SU-DHL-6 (cell line): Measurements from ENCODE around the gene LDAF1.
"Not testable (repeated sequence)": the region's sequence is repeated elsewhere in the genome, so short reads cannot be mapped to it uniquely, and the experiment has no call there.

ENCODE experiments used
- H2AFZ ChIP-seq: fragments of 200-600 bp; sonication (generic); 2 replicates; pipeline ENCODE4 v1.6.1; 2014; ENCODE audit warnings: low read depth, mild to moderate bottlenecking, moderate library complexity, mixed read lengths, antibody characterized with exemption, low read length; ENCODE audit not compliant: severe bottlenecking
- H3F3A ChIP-seq: fragments of 200-600 bp; shearing (Covaris generic); 2 replicates; pipeline ENCODE4 v1.6.0; 2016; ENCODE audit warnings: antibody characterized with exemption, mild to moderate bottlenecking; ENCODE audit not compliant: insufficient read depth
- H3K27ac ChIP-seq: fragments of 200-600 bp; sonication (generic); 2 replicates; pipeline ENCODE4 v1.5.1; 2016; ENCODE audit warnings: low read depth, mild to moderate bottlenecking, low read length, moderate library complexity, mixed read lengths
- H3K27me3 ChIP-seq: fragments of 200-600 bp; sonication (generic), shearing (Covaris generic); 2 replicates; pipeline ENCODE4 v1.6.0; 2014; ENCODE audit warnings: mild to moderate bottlenecking, low read length
- H3K36me3 ChIP-seq: fragments of 200-600 bp; sonication (generic); 2 replicates; pipeline ENCODE4 v1.6.1; 2014; ENCODE audit warnings: mild to moderate bottlenecking, low read length, mixed read lengths
- H3K4me2 ChIP-seq: fragments of 300-600, 200-600 bp; shearing (Covaris generic), sonication (generic); 2 replicates; pipeline ENCODE4 v1.6.0; 2014; ENCODE audit warnings: low read length, low read depth, mild to moderate bottlenecking; ENCODE audit not compliant: poor library complexity, severe bottlenecking
- H3K4me3 ChIP-seq: fragments of 200-600 bp; sonication (generic); 2 replicates; pipeline ENCODE4 v1.5.1; 2014; ENCODE audit warnings: antibody characterized with exemption, low read length, mild to moderate bottlenecking, mixed read lengths; ENCODE audit not compliant: insufficient read depth, poor library complexity, severe bottlenecking
- H3K79me2 ChIP-seq: fragments of 200-600 bp; sonication (generic); 2 replicates; pipeline ENCODE4 v1.6.1; 2014; ENCODE audit warnings: mild to moderate bottlenecking, low read length, moderate library complexity; ENCODE audit not compliant: insufficient read depth
- H3K9ac ChIP-seq: fragments of 200-600 bp; sonication (generic); 2 replicates; pipeline ENCODE4 v1.7.0; 2014; ENCODE audit warnings: mild to moderate bottlenecking, low read length
- H3K9me2 ChIP-seq: fragments of 200-600 bp; sonication (generic); replicated peaks from 2 replicates; pipeline ENCODE4 v1.6.1; 2014; ENCODE audit warnings: low read length; ENCODE audit not compliant: insufficient read depth
- H3K9me3 ChIP-seq: fragments of 200-600 bp; sonication (generic); 2 replicates; pipeline ENCODE4 v1.6.1; 2014; ENCODE audit warnings: low read length, mixed read lengths; ENCODE audit not compliant: insufficient read depth
- H4K20me1 ChIP-seq: fragments of 200-600 bp; sonication (generic); 2 replicates; pipeline ENCODE4 v1.6.1; 2014; ENCODE audit warnings: low read depth, mild to moderate bottlenecking, antibody characterized with exemption, low read length, moderate library complexity, mixed read lengths
- EZH2phosphoT487 ChIP-seq: fragments of 200-600 bp; sonication (generic), shearing (Covaris generic); conservative IDR thresholded peaks from 2 replicates; pipeline ENCODE4 v1.6.1; 2018; ENCODE audit warnings: mild to moderate bottlenecking, antibody characterized with exemption, low read length, moderate library complexity, mixed read lengths
- TF ChIP-seq, protein P1 (sequence below): fragments of 200-600 bp; sonication (generic); IDR thresholded peaks from one replicate; pipeline ENCODE4 v1.5.1; 2017; ENCODE audit warnings: antibody characterized with exemption, mild to moderate bottlenecking, low read length, moderate library complexity; ENCODE audit not compliant: insufficient read depth, poor library complexity, severe bottlenecking

LDAF1 gene

DNA sequence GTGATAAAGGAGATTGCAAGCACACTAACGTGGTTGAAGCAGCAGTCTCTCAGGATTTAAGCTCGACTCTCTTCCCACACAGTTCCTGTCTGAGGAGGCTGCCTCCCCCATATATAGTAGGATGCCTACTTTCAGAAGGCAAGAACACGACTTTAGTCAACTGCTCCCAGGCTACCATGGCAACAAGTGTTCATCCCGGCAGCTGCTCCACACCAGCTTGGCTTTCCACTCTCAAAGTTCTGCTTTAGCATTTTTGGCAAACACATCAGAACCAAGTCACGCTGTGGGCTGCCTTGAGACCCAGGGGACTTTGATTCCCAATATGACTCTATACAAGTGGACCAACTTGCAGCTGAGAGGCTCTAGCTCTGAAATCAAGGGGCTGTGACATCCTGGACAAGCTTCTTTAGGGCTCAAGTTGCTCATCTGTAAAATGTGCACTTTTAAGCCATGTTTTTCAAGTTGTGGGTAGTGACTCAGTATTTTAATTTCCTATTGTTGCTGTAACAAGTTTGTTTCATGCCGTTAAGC lies 36.4 kb downstream of the LDAF1 start:
- no peaks in the 10 kb centered on the region for H3K79me2 ChIP-seq
- no peaks in the 10 kb centered on the region for H3K9me2 ChIP-seq
- H3K9ac ChIP-seq = no peak overlapping the region
- H3K27ac ChIP-seq = no peak overlapping the region
- H3K4me3 ChIP-seq = no peak overlapping the region
- no peaks in the 10 kb centered on the region for H3K36me3 ChIP-seq
- no peak for TF ChIP-seq EZH2phosphoT487
- TF ChIP-seq, protein P1, sequence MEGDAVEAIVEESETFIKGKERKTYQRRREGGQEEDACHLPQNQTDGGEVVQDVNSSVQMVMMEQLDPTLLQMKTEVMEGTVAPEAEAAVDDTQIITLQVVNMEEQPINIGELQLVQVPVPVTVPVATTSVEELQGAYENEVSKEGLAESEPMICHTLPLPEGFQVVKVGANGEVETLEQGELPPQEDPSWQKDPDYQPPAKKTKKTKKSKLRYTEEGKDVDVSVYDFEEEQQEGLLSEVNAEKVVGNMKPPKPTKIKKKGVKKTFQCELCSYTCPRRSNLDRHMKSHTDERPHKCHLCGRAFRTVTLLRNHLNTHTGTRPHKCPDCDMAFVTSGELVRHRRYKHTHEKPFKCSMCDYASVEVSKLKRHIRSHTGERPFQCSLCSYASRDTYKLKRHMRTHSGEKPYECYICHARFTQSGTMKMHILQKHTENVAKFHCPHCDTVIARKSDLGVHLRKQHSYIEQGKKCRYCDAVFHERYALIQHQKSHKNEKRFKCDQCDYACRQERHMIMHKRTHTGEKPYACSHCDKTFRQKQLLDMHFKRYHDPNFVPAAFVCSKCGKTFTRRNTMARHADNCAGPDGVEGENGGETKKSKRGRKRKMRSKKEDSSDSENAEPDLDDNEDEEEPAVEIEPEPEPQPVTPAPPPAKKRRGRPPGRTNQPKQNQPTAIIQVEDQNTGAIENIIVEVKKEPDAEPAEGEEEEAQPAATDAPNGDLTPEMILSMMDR = no peak
- no peaks in the 10 kb centered on the region for H3K27me3 ChIP-seq
- H2AFZ ChIP-seq = no peak overlapping the region
- H3K4me2 ChIP-seq = no peak overlapping the region
- no peaks in the 10 kb centered on the region for H3F3A ChIP-seq
- no peaks in the 10 kb centered on the region for H3K9me3 ChIP-seq
- no peaks in the 10 kb centered on the region for H4K20me1 ChIP-seq

DNA sequence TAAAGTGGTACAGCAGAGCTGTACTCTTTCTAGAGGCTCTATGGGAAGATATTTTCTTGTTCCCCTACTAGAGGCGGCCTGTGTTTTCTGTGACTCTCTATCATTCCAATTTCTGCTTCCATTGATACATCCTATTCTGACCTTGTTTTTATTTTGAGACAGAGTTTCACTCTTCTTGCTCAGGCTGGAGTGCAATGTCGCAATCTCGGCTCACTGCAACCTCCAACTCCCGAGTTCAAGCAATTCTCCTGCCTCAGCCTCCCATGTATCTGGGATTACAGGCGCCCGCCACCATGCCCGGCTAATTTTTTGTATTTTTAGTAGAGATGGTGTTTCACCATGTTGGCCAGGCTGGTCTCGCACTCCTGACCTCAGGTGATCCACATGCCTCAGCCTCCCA lies 36.9 kb downstream of the LDAF1 start:
- not testable (repeated sequence) for H3K9me2 ChIP-seq, H3K4me2 ChIP-seq, H3K27ac ChIP-seq, H3K27me3 ChIP-seq, H3K4me3 ChIP-seq, H3K36me3 ChIP-seq, H2AFZ ChIP-seq, H3K9ac ChIP-seq, H3K79me2 ChIP-seq, H3F3A ChIP-seq, H3K9me3 ChIP-seq, H4K20me1 ChIP-seq

DNA sequence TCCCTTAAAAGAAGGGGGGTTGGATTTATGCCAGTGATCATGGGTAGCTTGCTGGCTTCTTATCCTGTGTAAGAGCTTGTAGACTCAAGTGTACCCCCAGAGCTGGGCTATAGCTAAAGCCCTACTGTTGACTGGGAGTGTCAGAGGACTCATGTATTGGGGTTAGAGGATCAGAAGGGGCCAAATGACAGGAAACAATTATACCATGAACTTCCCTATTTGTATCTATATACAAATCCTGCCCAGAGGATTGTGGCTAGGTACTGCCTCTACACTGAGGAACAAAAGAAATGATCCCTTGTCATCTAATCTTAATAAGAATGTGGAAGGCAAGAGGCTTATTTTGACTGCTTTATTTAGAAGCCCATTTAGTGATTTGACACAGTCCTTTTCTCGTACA lies 38.6 kb downstream of the LDAF1 start:
- H3F3A ChIP-seq = no peaks in the 10 kb centered on the region
- H3K4me2 ChIP-seq = no peak overlapping the region
- H3K27me3 ChIP-seq = no peaks in the 10 kb centered on the region
- H3K9me3 ChIP-seq = no peaks in the 10 kb centered on the region
- no peak overlapping the region for H3K27ac ChIP-seq
- no peak overlapping the region for H3K4me3 ChIP-seq
- H3K36me3 ChIP-seq = no peaks in the 10 kb centered on the region
- H3K9me2 ChIP-seq = no peaks in the 10 kb centered on the region
- no peaks in the 10 kb centered on the region for H4K20me1 ChIP-seq
- H3K9ac ChIP-seq = no peak overlapping the region
- H2AFZ ChIP-seq = no peak overlapping the region
- H3K79me2 ChIP-seq = no peaks in the 10 kb centered on the region
- TF ChIP-seq EZH2phosphoT487 = no peak
- TF ChIP-seq, protein P1 = no peak

DNA sequence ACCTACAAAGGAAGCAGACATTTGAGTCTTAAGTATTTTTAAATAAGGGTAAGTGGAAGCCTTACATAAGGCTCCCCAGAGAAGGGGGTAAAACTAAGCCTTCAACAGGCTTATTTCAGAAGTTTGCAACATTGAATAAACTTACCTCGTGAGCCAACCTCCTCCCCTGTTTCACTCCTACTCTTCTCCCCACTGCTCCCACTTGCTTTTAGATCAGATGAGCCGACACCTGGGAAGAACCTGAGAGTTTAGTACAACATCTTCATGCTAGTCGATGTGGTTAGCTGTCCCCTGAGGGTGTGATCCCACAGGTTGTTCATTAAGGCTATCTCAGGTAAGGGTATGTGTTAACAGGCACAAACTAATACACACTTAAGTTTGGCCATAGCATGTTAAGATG lies 39.1 kb downstream of the LDAF1 start:
- H3K4me3 ChIP-seq = no peak overlapping the region
- H3F3A ChIP-seq = no peaks in the 10 kb centered on the region
- no peaks in the 10 kb centered on the region for H3K9me3 ChIP-seq
- H3K79me2 ChIP-seq = no peaks in the 10 kb centered on the region
- no peaks in the 10 kb centered on the region for H3K36me3 ChIP-seq
- H3K9me2 ChIP-seq = no peaks in the 10 kb centered on the region
- TF ChIP-seq, protein P1 = no peak
- no peak for TF ChIP-seq EZH2phosphoT487
- no peak overlapping the region for H2AFZ ChIP-seq
- H3K27ac ChIP-seq = no peak overlapping the region
- no peak overlapping the region for H3K4me2 ChIP-seq
- no peaks in the 10 kb centered on the region for H3K27me3 ChIP-seq
- no peaks in the 10 kb centered on the region for H4K20me1 ChIP-seq
- no peak overlapping the region for H3K9ac ChIP-seq
